OCI-LY1 (cell line): ENCODE results near the gene GRID2.

Experiments
- H2AFZ ChIP-seq: fragments of 200-600 bp; sonication (generic), shearing (Covaris generic); 2 replicates; pipeline ENCODE4 v1.6.0; 2014; ENCODE audit warnings: antibody characterized with exemption, mild to moderate bottlenecking, low read length
- H3F3A ChIP-seq: fragments of 200-600 bp; sonication (generic), shearing (Covaris generic); 2 replicates; pipeline ENCODE4 v1.6.0; 2014; ENCODE audit warnings: mild to moderate bottlenecking, antibody characterized with exemption, low read length, moderate library complexity; ENCODE audit not compliant: insufficient read depth
- H3K27ac ChIP-seq: fragments of 200-600 bp; sonication (generic); 2 replicates; pipeline ENCODE4 v1.5.1; 2014; ENCODE audit warnings: low read length, mixed run types, mild to moderate bottlenecking, low read depth; ENCODE audit not compliant: poor library complexity, severe bottlenecking
- H3K27me3 ChIP-seq: fragments of 200-600 bp; sonication (generic); 2 replicates; pipeline ENCODE4 v1.6.0; 2014; ENCODE audit warnings: antibody characterized with exemption, mild to moderate bottlenecking, low read length, moderate library complexity; ENCODE audit not compliant: insufficient read depth
- H3K36me3 ChIP-seq: fragments of 200-600 bp; sonication (generic); 2 replicates; pipeline ENCODE4 v1.6.1; 2014; ENCODE audit warnings: mild to moderate bottlenecking, antibody characterized with exemption, low read length, moderate library complexity, mixed read lengths; ENCODE audit not compliant: insufficient read depth
- H3K4me1 ChIP-seq: fragments of 200-600 bp; sonication (generic); 2 replicates; pipeline ENCODE4 v1.5.1; 2014; ENCODE audit warnings: mild to moderate bottlenecking, low read length, moderate library complexity; ENCODE audit not compliant: insufficient read depth, severe bottlenecking
- H3K4me2 ChIP-seq: fragments of 200-600 bp; sonication (generic), shearing (Covaris generic); 2 replicates; pipeline ENCODE4 v1.6.1; 2014; ENCODE audit warnings: low read length
- H3K4me3 ChIP-seq: fragments of 200-600 bp; sonication (generic); 2 replicates; pipeline ENCODE4 v1.5.1; 2014; ENCODE audit warnings: low read length, low read depth, mild to moderate bottlenecking, mixed read lengths; ENCODE audit not compliant: poor library complexity, severe bottlenecking
- H3K79me2 ChIP-seq: fragments of 200-600 bp; shearing (Covaris generic); 2 replicates; pipeline ENCODE4 v1.6.1; 2016; ENCODE audit warnings: mixed run types, low read length, mixed read lengths; ENCODE audit not compliant: insufficient read depth
- H3K9ac ChIP-seq: fragments of 200-600 bp; sonication (generic), shearing (Covaris generic); 2 replicates; pipeline ENCODE4 v1.6.1; 2014; ENCODE audit warnings: mild to moderate bottlenecking, low read length, mixed read lengths
- H3K9me2 ChIP-seq: fragments of 200-600 bp; sonication (generic), shearing (Covaris generic); 2 replicates; pipeline ENCODE4 v1.6.1; 2014; ENCODE audit warnings: low read depth, mild to moderate bottlenecking, low read length, mixed read lengths
- H3K9me3 ChIP-seq: fragments of 200-600 bp; shearing (Covaris generic); 2 replicates; pipeline ENCODE4 v1.6.1; 2014; ENCODE audit warnings: low read length, mixed read lengths
- H4K20me1 ChIP-seq: fragments of 200-600 bp; sonication (generic), shearing (Covaris generic); 2 replicates; pipeline ENCODE4 v1.6.0; 2016; ENCODE audit warnings: mild to moderate bottlenecking, low read length; ENCODE audit not compliant: insufficient read depth
- CTCF ChIP-seq: fragments of 200-600 bp; sonication (generic), shearing (Covaris generic); IDR thresholded peaks from 2 replicates; pipeline ENCODE4 v1.5.1; 2017; ENCODE audit warnings: mild to moderate bottlenecking, antibody characterized with exemption, low read length, moderate library complexity, mixed read lengths
- EZH2 ChIP-seq: fragments of 200-600 bp; sonication (generic), shearing (Covaris generic); IDR thresholded peaks from 2 replicates; pipeline ENCODE4 v1.8.0; 2017; ENCODE audit warnings: borderline replicate concordance, mixed run types, mild to moderate bottlenecking, antibody characterized with exemption, low read length, moderate library complexity, mixed read lengths

The GRID2 gene

GRCh38 chr4:93267747-93268146, 964.0 kb downstream of the GRID2 start:
- H3K27me3 ChIP-seq = no peaks in the 10 kb centered on the region
- no peak for TF ChIP-seq CTCF
- no peak for TF ChIP-seq EZH2
- no peak overlapping the region for H2AFZ ChIP-seq
- H3K4me1 ChIP-seq = peaks cover 9% of the 10 kb centered on the region
- H4K20me1 ChIP-seq = no peaks in the 10 kb centered on the region
- no peaks in the 10 kb centered on the region for H3K79me2 ChIP-seq
- no peak overlapping the region for H3K4me2 ChIP-seq
- no peaks in the 10 kb centered on the region for H3F3A ChIP-seq
- no peaks in the 10 kb centered on the region for H3K9me2 ChIP-seq
- H3K4me3 ChIP-seq = no peak overlapping the region
- H3K36me3 ChIP-seq = no peaks in the 10 kb centered on the region
- H3K9ac ChIP-seq = no peak overlapping the region
- no peaks in the 10 kb centered on the region for H3K9me3 ChIP-seq
- no peak overlapping the region for H3K27ac ChIP-seq

GRCh38 chr4:93285346-93285745, 981.6 kb downstream of the GRID2 start:
- Histone ChIP-seq H3K4me2 (no peak overlapping the region), H3K9me2 (no peaks in the 10 kb centered on the region), H2AFZ (no peak overlapping the region), H3K79me2 (peaks cover 8% of the 10 kb centered on the region), H4K20me1 (no peaks in the 10 kb centered on the region), H3K9ac (no peak overlapping the region), H3F3A (0 out of 2 replicates have a peak, but pooled peaks cover 3% of the 10 kb centered on the region), H3K27me3 (no peaks in the 10 kb centered on the region), H3K4me1 (no peaks in the 10 kb centered on the region), H3K27ac (no peak overlapping the region), H3K4me3 (no peak overlapping the region), H3K36me3 (no peaks in the 10 kb centered on the region), H3K9me3 (no peaks in the 10 kb centered on the region)
- no peak for TF ChIP-seq CTCF
- TF ChIP-seq EZH2 = no peak

GRCh38 chr4:93289241-93289640, 985.5 kb downstream of the GRID2 start:
- H3K27ac ChIP-seq = no peak overlapping the region
- 0 out of 2 replicates have a peak, but pooled peaks cover 3% of the 10 kb centered on the region for H3F3A ChIP-seq
- no peaks in the 10 kb centered on the region for H3K9me2 ChIP-seq
- no peak for TF ChIP-seq EZH2
- no peak for TF ChIP-seq CTCF
- no peaks in the 10 kb centered on the region for H3K27me3 ChIP-seq
- H3K36me3 ChIP-seq = no peaks in the 10 kb centered on the region
- H3K4me2 ChIP-seq = no peak overlapping the region
- H3K9ac ChIP-seq = no peak overlapping the region
- H3K4me3 ChIP-seq = no peak overlapping the region
- peaks cover 21% of the 10 kb centered on the region for H3K79me2 ChIP-seq
- H4K20me1 ChIP-seq = no peaks in the 10 kb centered on the region
- H3K9me3 ChIP-seq = no peaks in the 10 kb centered on the region
- H3K4me1 ChIP-seq = peaks cover 8% of the 10 kb centered on the region
- no peak overlapping the region for H2AFZ ChIP-seq
